ENCODE measurements around the gene ERFE.

ERFE gene

GRCh38 chr2:238155051-238155760 is 3.6 kb upstream of the ERFE start:
- no peaks in the 10 kb centered on the region for H3K9me2 ChIP-seq (ENCODE audit: low read depth, low read length)
- H3K9ac ChIP-seq (ENCODE audit: low read length): no peak overlapping the region
- H3K4me2 ChIP-seq (ENCODE audit: low read length): no peak overlapping the region
- H4K20me1 ChIP-seq (ENCODE audit: insufficient read depth, low read length): no peaks in the 10 kb centered on the region
- no peak overlapping the region for H3K4me3 ChIP-seq (ENCODE audit: low read depth, low read length, poor library complexity, severe bottlenecking)
- TF ChIP-seq EZH2 (IDR thresholded peaks at IDR 0.05; ENCODE audit: borderline replicate concordance, low read length) (no peak), CTCF (IDR thresholded peaks at IDR 0.05; ENCODE audit: low read length) (no peak)
- no peaks in the 10 kb centered on the region for H3K79me2 ChIP-seq (ENCODE audit: insufficient read depth, low read length)
- H3F3A ChIP-seq (ENCODE audit: insufficient read depth, low read length): no peaks in the 10 kb centered on the region
- no peaks in the 10 kb centered on the region; the same call in 1 of the 2 replicates for H3K27me3 ChIP-seq (ENCODE audit: insufficient read depth, low read length)
- no peaks in the 10 kb centered on the region for H3K9me3 ChIP-seq (ENCODE audit: low read length)
- no peak overlapping the region for H3K27ac ChIP-seq (ENCODE audit: low read depth, low read length, poor library complexity, severe bottlenecking)
- peaks cover 11% of the 10 kb centered on the region for H3K4me1 ChIP-seq (ENCODE audit: insufficient read depth, low read length, severe bottlenecking)
- H3K36me3 ChIP-seq (ENCODE audit: insufficient read depth, low read length): no peaks in the 10 kb centered on the region; the same call in 1 of the 2 replicates
- H2AFZ ChIP-seq (ENCODE audit: low read length): no peak overlapping the region

- H3K27ac ChIP-seq (ENCODE audit: low read depth, low read length, poor library complexity, severe bottlenecking): no peak overlapping the region
- no peaks in the 10 kb centered on the region; the same call in 1 of the 2 replicates for H3K27me3 ChIP-seq (ENCODE audit: insufficient read depth, low read length)
- no peaks in the 10 kb centered on the region for H3F3A ChIP-seq (ENCODE audit: insufficient read depth, low read length)
- H2AFZ ChIP-seq (ENCODE audit: low read length): no peak overlapping the region
- no peaks in the 10 kb centered on the region; the same call in 1 of the 2 replicates for H3K36me3 ChIP-seq (ENCODE audit: insufficient read depth, low read length)
- H3K4me3 ChIP-seq (ENCODE audit: low read depth, low read length, poor library complexity, severe bottlenecking): no peak overlapping the region
- no peaks in the 10 kb centered on the region for H3K9me3 ChIP-seq (ENCODE audit: low read length)
- no peak overlapping the region for H3K4me2 ChIP-seq (ENCODE audit: low read length)
- H3K79me2 ChIP-seq (ENCODE audit: insufficient read depth, low read length): no peaks in the 10 kb centered on the region
- TF ChIP-seq EZH2 (IDR thresholded peaks at IDR 0.05; ENCODE audit: borderline replicate concordance, low read length): no peak
- TF ChIP-seq CTCF (IDR thresholded peaks at IDR 0.05; ENCODE audit: low read length): no peak
- peaks cover 20% of the 10 kb centered on the region for H3K4me1 ChIP-seq (ENCODE audit: insufficient read depth, low read length, severe bottlenecking)
- no peak overlapping the region for H3K9ac ChIP-seq (ENCODE audit: low read length)
- H4K20me1 ChIP-seq (ENCODE audit: insufficient read depth, low read length): no peaks in the 10 kb centered on the region
- no peaks in the 10 kb centered on the region for H3K9me2 ChIP-seq (ENCODE audit: low read depth, low read length)
Measured at GRCh38 chr2:238155761-238156694, 2.7 kb upstream of the ERFE start.

GRCh38 chr2:238157506-238158017 is 1.2 kb upstream of the ERFE start:
- H3K79me2 ChIP-seq (ENCODE audit: insufficient read depth, low read length): no peaks in the 10 kb centered on the region
- no peak for TF ChIP-seq CTCF (IDR thresholded peaks at IDR 0.05; ENCODE audit: low read length)
- no peak for TF ChIP-seq EZH2 (IDR thresholded peaks at IDR 0.05; ENCODE audit: borderline replicate concordance, low read length)
- H3K9ac ChIP-seq (ENCODE audit: low read length): no peak overlapping the region
- H3K27me3 ChIP-seq (ENCODE audit: insufficient read depth, low read length): no peaks in the 10 kb centered on the region; the same call in 1 of the 2 replicates
- no peaks in the 10 kb centered on the region; the same call in 1 of the 2 replicates for H3K36me3 ChIP-seq (ENCODE audit: insufficient read depth, low read length)
- no peaks in the 10 kb centered on the region for H4K20me1 ChIP-seq (ENCODE audit: insufficient read depth, low read length)
- H3F3A ChIP-seq (ENCODE audit: insufficient read depth, low read length): no peaks in the 10 kb centered on the region
- H3K9me2 ChIP-seq (ENCODE audit: low read depth, low read length): no peaks in the 10 kb centered on the region
- H3K27ac ChIP-seq (ENCODE audit: low read depth, low read length, poor library complexity, severe bottlenecking): no peak overlapping the region
- peaks cover 21% of the 10 kb centered on the region for H3K4me1 ChIP-seq (ENCODE audit: insufficient read depth, low read length, severe bottlenecking)
- H3K9me3 ChIP-seq (ENCODE audit: low read length): no peaks in the 10 kb centered on the region
- H3K4me3 ChIP-seq (ENCODE audit: low read depth, low read length, poor library complexity, severe bottlenecking): no peak overlapping the region
- H2AFZ ChIP-seq (ENCODE audit: low read length): no peak overlapping the region
- no peak overlapping the region for H3K4me2 ChIP-seq (ENCODE audit: low read length)
